Myocyte (in vitro differentiated cells): ENCODE results near the gene RFLNA. TPM values are rescaled to one million over a fixed set of nuclear protein-coding genes. Genes with fewer than 3 reads are reported as not detected.

Source experiments
- DNase-seq: peaks from one replicate; pipeline ENCODE4 v3.0.0-alpha.2; 2012; ENCODE audit warnings: low read depth
- total RNA-seq: library from RNA; depleted of rRNA; stranded (reverse); fragments of >200 nt; gene quantifications from 2 replicates; pipeline ENCODE4 v1.2.3, GENCODE V29; 2014

Gene RFLNA
- total RNA-seq, 1 donor from 2014 or later, result 4.9 TPM

DNA sequence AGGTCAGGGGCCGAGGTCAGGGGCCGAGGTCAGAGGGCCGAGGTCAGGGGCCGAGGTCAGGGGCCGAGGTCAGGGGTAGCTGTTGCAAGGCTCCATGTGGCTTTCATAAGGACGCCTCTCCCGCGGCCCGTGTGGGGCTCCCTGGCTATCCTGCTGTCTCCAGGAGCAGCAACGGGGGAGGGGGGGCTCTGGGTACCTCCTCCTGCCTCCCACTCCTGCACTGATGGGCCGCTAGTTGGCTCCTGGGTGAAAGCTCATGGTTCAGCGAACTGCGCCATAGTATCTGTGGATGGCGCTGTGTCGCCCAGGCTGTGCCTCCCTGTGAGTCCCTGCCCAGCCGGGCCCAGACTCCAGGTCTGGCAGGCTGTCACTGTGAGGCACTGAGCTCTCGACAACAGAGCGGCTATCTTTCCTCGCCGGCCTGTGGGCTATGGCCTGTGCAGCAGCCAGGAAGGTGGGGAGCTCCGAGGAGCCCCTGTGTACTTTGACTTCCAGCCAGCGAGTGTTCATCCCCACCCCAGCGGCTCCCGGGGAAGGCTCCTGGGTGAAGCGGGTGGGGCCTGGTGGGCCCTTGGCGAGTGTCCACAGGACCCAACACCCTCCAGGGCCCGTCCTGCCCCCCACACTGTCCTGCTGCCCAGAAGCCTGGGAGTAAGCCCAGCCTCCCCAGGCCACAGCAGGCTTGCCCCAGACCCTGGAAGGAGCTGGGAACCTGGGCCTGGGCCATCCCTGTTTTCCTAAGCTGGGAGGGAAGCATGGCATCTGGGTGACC, 8.1 kb downstream of the RFLNA start:
- no peak for DNase-seq

DNA sequence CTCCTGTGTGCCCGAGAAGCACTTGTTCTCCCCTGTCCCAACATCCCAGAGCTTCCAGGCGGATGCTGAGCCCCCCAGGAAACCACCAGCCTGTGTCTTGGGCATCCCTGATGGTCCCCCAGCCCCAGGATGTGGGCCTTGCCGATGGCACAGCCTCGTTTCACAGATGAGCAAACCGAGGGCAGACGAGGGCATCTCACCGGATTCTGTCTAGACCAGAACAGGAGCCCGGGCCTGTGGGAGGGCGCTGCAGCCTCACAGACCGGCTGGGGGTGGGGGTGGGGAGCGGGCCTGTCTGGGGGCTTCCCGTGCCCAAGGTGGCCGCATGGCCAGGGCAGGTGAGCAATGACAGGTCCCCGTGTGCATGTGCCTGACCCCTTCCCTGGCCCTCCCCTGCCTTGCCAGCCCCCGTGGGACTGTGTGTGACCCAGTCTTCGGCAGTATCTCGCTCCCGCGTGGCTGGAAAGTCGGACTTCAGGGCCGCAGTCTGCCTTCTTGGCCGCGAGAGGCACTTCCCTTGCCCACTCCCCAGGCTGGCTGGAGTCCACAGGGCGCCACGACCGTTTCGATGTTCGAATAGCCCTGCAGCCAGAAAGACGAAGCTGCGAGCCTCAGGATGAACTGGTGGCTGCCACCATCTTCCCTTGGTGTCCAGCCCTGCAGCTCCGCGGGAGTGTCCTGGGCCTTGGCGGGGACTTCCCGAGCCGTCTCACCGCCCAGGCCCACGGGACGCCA, 8.9 kb downstream of the RFLNA start:
- DNase-seq, result no peak

DNA sequence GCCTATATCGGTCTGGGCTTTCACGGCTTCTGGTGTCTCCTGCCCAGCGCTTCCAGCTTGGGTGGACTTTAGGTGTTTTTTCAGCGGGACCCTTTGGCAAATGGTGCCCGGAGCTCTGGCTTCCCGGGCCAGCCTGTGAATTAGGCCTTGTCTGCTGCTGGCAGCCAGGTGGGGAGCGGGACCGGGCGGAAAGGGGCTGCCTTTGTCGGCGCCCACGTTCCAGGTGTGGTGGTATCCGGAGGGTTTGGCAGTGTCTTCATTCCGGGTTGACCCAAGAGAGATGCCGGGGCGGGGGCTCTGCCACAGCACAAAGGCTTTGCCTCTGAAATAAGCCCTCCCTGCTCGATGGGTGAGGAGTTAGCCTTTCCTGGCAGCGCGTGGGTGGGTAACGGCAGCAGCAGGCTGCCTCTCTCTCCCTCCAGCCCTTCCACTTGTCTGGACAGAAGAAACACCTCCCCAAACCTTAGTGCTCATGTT, 9.5 kb downstream of the RFLNA start:
- DNase-seq, result no peak

DNA sequence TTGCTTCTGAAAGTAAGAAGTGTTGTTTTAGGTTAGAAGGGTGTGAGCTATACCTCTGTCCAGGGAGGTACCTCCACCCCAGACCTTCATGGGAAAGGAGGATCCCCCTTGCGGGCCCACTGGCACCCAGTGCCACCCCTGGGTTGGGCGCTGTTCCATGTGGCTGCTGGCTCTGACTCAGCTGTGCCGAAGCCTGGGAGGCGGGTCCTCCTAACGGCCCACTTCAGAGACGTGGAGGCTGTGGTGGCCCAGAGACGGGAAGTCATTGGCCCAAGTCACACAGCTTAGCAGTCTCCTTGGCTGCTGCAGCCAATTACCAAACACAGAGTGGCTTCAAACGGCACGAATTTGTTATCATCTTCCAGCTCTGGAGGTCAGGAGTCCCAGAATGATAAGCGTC, 10.2 kb downstream of the RFLNA start:
- DNase-seq, result no peak

DNA sequence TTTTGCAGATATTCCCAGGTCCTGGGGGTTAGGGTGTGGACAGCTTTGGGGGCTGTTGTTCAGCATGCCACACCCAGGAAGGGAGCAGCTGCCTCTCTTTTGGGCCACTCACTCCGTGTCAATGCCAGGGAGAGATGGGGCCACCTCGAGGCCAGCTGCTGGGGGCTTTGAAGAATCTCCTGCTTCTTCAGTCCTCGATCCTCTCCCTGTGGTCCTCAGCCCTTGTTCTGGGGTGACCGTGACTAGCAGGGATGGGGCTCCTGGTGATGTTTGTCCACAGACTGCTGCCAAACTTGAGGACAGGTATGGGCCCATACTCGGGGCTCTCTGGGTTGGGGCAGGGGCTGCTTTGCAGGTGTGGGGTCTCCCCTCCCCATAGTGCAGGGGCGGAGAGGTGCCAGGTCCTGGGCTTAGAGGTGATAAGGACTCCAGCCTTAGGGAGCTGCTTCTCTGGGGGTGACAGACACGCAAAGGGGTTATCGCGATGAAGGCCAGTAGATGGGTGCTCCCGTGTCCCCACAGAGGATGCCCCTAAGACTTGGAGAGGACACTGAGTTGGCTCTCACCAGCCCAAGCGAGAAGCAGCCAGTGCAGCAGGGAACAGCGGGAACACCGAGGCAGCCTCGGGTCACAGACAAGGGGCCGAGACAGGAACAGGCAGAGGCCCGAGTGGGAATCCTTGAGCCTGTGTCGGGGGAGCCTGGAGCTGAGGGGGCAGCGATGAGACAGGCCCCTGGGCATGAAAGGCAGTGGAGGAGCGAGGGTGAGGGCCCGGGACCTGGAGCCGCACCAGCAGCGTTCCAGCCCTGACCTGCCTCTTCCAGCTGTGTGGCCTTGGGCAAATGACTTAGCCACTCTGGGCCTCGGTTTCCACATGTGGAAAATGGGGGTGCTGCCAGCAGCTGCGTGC, 11.1 kb downstream of the RFLNA start:
- no peak for DNase-seq

DNA sequence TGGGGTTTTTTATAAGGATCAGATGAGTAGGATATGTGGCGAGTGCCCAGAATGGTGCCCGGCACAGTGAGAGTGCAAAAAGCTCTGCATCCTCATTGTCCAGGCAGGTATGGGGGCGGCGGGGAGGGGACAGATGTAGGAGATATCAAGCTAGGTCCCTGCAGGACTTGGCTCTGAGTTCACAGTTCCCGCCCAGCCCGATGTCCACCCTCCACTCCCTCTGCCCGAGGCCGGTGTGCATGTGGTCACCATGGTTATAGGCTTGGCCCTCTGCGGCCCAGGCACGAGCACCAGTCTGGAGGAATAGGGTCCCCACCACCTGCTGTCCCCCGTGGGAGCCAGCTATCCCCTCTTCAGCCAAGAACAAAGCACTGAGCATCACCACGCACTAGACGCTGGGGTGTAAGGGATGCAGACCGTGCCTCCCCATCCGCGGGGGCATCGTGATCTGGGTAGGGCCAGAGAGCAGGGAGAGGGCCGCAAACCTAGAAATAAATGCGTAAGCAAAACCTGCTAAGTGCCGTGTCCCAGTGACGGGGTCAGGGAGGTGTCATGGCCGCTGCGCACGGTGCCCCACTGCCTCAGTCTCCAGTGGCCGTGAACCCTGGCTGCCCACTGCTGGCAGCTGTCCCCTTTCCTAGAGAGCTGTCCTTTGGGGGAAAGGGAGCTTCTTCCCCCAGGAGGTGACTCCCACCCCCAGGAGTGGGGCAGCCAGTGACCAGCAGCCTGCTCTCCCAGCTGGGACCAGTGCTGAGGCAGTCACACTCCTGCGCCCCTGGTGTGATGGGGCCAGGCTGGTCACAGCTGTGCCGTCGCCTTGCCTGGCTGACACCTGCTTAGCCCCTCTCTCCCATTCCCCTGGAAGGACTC, 12.0 kb downstream of the RFLNA start:
- no peak for DNase-seq

DNA sequence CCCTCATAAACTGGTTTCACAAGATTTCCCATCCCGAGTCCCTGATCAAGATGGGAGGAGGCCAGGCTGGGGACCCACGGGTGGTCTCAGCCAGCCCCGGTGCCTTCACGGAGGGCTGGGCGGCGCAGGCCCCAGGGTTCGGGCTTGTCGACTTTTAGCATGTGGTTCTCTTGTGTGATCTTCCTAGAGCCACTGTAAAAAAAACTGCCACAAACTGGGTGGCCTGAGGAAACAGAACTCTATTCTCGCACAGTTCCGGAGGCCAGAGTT, 12.6 kb downstream of the RFLNA start:
- no peak for DNase-seq

DNA sequence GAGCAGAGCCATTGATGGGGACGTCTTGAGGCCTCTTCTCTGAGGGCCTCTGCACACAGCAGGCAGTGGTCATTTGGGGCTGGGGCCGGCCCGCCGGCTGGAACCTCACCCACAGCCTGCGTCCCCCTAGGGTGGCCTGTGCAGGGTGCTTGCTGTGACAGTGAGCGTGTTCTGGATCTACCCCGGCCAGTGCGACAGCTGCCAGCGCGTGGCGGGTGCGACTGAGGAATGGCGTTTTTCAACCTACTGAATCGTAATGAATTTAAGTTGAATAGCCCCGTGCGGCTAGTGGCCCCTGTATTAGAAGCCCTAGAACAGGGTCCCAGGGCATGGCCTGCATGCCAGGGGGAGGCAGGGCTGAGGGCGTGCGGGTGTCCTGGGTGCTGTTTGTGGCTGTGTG, 13.8 kb downstream of the RFLNA start:
- DNase-seq, result no peak

DNA sequence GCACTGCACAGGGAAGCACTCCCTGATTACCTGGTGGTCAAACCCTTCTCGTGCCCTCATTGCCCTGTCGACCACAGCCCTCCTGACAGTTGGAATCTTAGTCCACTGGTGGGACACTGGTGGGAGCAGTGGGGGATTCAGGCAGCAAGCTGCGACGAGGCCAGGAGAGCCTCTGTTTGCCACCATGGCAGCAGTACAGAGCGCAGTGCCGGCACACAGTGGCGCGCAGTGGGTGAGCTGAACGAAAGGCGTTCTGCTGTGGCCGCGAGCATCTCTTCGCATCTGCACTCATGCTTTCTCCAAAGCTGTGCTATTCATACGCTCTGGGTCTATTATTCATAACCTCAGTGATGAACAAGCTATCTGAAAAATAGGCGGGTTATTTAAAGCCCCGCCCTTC, 14.3 kb downstream of the RFLNA start:
- no peak for DNase-seq

DNA sequence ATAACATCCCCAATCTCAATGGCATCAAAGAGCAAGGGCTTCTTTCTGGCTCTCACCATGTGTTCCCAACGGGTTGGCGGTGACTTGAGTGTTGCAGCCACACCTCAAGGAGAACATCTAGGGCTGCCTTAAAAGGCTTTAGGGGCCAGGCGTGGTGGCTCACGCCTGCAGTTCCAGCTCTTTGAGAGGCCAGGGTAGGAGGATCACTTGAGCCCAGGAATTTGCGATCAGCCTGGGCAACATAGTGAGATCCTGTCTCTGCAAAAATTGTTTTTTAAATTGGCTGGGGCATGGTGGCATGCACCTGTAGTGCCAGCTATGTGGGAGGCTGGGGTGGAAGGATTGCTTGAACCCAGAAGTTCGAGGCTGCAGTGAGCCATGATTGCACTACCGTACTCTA, 14.9 kb downstream of the RFLNA start:
- no peak for DNase-seq

DNA sequence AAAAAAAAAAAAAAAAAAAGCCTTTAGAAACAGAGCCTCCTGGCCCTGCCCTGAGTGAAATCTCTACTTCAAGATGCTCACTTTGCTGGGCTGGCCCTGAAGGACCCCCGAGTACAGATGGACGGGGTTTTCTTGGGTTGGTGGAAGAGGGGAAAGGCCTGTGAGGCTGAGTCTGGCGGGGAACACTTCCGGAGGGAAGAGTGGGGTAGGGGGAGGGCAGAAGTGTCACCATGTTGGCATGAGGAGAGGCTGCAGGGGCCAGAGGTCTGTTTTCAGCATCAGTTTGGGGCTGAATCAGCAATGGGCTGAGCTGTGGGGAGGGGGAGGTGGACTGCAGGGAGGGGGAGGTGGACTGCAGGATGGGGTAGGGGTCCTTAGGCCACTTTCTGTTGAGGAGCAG, 15.3 kb downstream of the RFLNA start:
- no peak for DNase-seq

DNA sequence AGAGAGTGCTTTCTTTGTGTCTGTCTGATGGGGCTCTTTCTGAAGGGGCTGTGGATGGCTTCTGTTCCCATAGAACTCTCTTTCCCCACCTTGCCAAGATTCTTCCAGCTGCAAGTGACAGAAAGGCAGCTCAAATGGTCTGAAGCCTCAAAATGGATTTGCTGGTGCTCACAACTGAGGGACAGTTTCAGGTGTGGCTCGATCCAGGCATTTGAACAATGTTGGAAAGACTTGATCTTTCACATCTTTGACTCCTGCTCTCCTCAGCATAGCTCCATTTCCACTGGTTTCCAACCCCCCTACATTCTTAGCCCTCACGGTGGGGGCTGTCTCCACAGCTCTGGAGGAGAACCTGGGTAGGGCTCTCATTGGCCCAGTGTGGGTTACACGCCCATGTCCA, 15.9 kb downstream of the RFLNA start:
- DNase-seq, result no peak

DNA sequence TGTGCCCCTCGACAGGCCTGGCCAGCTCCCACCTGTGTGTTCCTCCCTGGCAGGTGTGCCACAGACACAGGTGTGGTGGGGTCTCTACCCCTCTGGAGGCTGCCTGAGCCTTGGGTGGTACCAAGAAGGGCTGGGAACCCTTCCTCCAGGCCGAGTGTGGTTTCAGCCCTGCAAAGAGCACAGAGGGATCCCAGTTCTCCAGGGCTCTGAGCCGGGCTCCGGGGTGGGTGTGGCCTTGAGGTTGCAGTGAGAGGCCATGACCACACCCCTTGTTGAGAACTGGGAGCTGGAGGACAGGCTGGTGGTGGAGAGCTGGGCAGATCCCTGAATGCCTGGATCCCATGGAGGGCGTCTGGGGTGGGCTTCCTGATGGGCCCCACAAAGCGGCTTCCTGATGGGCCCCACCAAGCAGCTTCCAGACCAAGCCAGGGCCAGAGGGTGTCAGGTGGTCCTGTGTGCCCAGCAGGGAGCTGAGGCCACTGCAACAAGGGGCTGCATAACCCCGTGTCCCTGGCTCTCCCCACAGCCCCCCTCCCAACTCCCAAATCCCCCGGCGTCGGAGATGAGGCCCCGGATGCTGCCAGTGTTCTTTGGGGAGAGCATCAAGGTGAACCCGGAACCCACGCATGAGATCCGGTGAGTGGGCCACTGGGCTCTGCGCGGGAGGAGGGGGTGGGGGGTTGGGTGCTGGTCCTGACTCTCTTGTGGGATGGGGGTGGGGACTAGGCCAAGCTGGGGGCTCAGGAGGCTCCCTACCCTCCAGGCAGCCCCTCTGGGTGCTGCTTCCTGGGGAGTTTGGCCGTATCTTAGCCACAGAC, 16.6 kb downstream of the RFLNA start:
- no peak for DNase-seq

DNA sequence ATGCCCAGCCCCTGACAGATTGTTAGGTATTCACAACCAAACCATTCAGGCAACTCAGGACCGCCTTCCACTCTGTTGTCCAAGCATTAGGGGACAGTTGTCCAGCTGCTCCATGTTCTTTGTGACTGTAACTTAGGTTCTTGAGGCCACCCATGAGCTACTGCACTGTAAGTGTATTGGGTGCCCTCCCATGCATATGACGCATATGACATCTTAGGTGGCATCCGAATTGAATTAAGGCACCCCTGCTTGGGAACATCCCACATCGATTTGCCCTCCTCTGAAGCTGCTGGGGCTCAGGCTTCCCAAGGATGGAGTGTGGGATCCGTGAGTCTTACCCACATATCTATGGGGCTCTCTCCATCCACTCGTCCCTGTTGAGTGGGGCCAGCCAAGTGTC, 17.7 kb downstream of the RFLNA start:
- DNase-seq, result no peak

DNA sequence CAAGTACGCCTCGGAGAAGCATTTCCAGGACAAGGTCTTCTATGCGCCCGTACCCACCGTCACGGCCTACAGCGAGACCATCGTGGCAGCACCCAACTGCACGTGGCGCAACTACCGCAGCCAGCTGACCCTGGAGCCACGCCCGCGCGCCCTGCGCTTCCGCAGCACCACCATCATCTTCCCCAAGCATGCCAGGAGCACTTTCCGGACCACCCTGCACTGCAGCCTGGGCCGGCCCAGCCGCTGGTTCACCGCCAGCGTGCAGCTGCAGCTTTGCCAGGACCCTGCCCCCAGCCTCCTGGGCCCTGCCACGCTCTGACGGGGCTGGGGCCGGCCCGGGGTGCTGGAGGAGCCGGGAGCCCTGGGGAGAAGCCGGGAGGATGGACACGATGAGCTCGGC, 19.3 kb downstream of the RFLNA start:
- DNase-seq, result no peak

DNA sequence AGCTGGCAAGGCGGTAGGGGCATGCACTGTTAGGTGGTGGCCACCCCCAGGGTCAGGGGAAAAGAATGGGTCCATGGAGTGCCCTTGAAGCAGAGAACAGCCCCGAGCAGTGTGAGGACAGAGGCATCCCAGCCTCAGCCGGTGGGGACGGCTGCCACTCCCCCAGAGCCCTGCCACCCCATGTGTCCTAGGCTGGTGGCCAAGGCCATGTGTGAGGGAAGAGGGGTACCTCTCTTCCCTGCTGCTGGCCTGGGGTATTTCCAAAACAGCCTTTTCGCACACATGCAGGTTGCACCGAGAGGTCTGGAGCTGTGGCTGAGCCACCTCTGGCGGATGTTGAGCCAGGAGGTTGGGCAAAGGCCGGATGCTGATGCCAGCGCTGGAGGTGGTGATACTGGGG, 19.9 kb downstream of the RFLNA start:
- DNase-seq, result no peak

DNA sequence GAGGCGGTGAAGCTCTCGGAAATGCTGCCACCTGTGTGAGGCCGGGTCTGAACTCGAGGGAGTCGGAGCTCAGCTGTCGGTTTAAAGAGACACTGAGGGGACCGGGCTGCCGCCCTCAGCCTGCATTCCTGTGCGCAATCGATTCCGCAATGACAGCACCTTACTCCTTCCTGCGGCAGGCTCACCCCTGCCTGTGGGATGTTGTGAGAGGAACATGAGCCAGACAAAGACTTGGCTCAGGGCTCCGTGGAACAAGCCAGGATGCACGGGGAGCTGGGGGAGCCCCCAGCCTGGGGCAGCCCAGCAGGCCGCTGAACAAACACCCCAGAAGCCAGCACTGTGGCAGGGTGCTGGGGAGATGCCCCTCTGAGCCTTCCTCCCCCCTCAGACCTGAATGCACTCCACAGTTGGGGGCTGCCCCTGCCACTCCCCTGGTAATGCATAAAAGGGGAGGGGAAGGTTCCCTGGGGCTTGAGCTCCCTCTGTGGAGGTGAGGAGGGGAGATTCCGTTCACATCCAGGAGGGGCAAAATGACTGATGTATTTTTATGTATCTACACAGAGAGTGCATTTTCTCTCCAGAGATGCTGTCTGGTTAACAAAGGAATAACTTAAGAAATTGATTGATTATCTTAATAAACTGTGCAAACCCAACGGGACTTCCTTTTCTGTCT, 20.6 kb downstream of the RFLNA start:
- DNase-seq, result no peak

DNA sequence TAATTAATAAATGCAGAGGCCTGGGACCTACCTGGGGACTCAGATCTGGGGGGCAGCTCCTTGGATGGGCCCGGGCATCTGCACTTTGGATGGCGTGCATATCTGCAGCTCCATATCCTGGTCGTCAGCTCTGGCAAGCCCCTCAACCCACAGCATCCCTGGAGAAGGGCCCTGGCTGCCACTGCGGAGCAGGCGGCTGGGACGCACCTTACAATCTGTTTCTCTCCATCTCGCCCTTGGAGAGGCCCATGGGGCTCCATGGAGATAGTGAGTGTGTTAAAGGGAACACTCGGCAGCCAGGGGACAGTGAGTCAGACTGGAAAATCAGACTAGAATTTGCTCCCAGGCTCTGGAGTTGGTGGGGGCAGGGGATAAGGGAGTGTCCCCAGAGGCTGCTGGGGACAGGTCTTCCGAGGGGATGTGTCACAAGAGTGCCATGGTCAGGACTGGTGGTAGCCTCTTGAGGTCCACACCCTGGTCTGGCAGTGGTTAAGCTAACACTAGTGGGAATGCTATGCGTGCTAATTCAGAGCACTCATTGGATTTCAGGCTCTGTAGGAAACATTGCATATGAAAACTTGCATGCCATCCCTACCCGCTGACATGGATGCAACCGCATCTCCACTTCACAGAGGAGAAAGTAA, 21.5 kb downstream of the RFLNA start:
- DNase-seq, result no peak

DNA sequence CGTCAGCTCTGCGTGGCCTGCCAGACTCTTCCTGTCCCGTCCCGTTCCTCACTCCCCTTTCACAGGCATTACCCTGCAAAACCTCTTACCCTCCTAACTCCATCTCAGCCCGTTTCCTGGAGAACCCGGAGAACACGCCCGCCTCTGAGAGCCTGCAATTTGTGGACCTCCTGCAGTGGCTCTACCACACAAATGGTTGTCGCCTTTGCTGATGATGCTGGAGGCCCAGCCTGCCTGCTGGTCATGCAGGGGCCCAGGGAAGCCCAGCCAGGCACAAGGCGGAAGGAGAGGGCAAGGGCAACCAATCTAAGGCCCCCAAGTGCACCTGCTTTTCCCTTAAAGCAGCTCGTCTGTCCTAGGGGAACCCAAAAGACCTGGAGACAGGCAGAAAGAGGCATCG, 22.5 kb downstream of the RFLNA start:
- DNase-seq, result no peak
